ENCODE data around the gene BRPF1.

BRPF1 gene

GRCh38 chr3:9701711-9702110 lies 29.8 kb upstream of the BRPF1 start:
- DNase-seq, result no peak

- no peak for DNase-seq
Measured at GRCh38 chr3:9703240-9703639, 28.3 kb upstream of the BRPF1 start.

GRCh38 chr3:9703736-9704346 lies 27.7 kb upstream of the BRPF1 start, which contains the start of gene CPNE9:
Gene CPNE9 (plus strand): TSS chr3:9703833. CDS start chr3:9703997, 164 bp downstream.
- DNase-seq, result no peak

- DNase-seq, result no peak
Measured at GRCh38 chr3:9704347-9705322, 26.9 kb upstream of the BRPF1 start.

- DNase-seq, result no peak
Measured at GRCh38 chr3:9710174-9710739, 21.3 kb upstream of the BRPF1 start.

- no peak for DNase-seq
Measured at GRCh38 chr3:9712415-9712814, 19.1 kb upstream of the BRPF1 start.

GRCh38 chr3:9713142-9713541 lies 18.4 kb upstream of the BRPF1 start:
- no peak for DNase-seq

GRCh38 chr3:9715136-9715535 lies 16.4 kb upstream of the BRPF1 start:
- DNase-seq, result no peak

- no peak for DNase-seq
Measured at GRCh38 chr3:9715764-9716437, 15.6 kb upstream of the BRPF1 start.

- DNase-seq, result no peak
Measured at GRCh38 chr3:9716801-9717555, 14.6 kb upstream of the BRPF1 start.

- no peak for DNase-seq
Measured at GRCh38 chr3:9717563-9717962, 14.0 kb upstream of the BRPF1 start.

- DNase-seq, result no peak
Measured at GRCh38 chr3:9718118-9718517, 13.4 kb upstream of the BRPF1 start.

- DNase-seq, result no peak
Measured at GRCh38 chr3:9721015-9721699, 10.4 kb upstream of the BRPF1 start.

- no peak for DNase-seq
Measured at GRCh38 chr3:9721700-9722060, 9.9 kb upstream of the BRPF1 start.

GRCh38 chr3:9725775-9726515 lies 5.6 kb upstream of the BRPF1 start:
- no peak for DNase-seq

GRCh38 chr3:9727041-9727595 lies 4.4 kb upstream of the BRPF1 start:
- no peak for DNase-seq

GRCh38 chr3:9727743-9728142 lies 3.8 kb upstream of the BRPF1 start:
- no peak for DNase-seq

- no peak for DNase-seq
Measured at GRCh38 chr3:9729419-9729818, 2.1 kb upstream of the BRPF1 start.

- DNase-seq, result no peak
Measured at GRCh38 chr3:9730657-9731205, 804 bp upstream of the BRPF1 start.

GRCh38 chr3:9732080-9732739 lies 675 bp downstream of the BRPF1 start:
- DNase-seq, result no peak
